ENCODE results near the gene NUP210L. TPM values are rescaled to one million over a fixed set of nuclear protein-coding genes. Genes with fewer than 3 reads are reported as not detected.
A peak's percentile ranks its signal among the peaks of the same experiment; 100 is the strongest.
"Not testable (repeated sequence)": the region's sequence is repeated elsewhere in the genome, so short reads cannot be mapped to it uniquely, and the experiment has no call there.

Gene NUP210L
- total and polyA plus RNA-seq, 2 experiments from 2014 or later: 0.10 TPM; not detected in 1

DNA sequence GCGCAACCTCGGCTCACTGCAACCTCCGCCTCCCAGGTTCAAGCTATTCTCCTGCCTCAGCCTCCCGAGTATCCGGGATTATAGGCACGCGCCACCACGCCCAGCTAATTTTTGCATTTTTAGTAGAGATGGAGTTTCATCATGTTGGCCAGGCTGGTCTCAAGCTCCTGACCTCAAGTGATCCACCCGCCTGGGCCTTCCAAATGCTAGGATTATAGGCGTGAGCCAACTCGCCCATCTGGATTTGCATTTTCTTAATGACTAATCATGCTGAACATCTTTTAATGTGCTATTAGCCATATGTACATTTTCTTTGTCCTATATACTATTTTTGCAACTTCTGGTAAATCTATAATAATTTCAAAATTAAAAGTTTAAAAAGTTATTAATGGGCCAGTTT lies 31.7 kb downstream of the NUP210L start:
- H3K4me1 Mint-ChIP-seq; H3K27me3 ChIP-seq (ENCODE audit: insufficient read depth); H3K9me2 ChIP-seq (ENCODE audit: insufficient read depth); H3K4me2 ChIP-seq; H3K27ac Mint-ChIP-seq; H3K4me3 ChIP-seq; H2AFZ ChIP-seq; H3K27ac ChIP-seq (ENCODE audit: low read depth); H3K4me3 Mint-ChIP-seq; H3K27me3 Mint-ChIP-seq (ENCODE audit: insufficient read depth, low read depth, poor library complexity); H3F3A ChIP-seq (replicated peaks; ENCODE audit: low read depth); H3K79me2 ChIP-seq (replicated peaks; ENCODE audit: insufficient read depth); H3K9me3 Mint-ChIP-seq; H3K36me3 ChIP-seq (ENCODE audit: insufficient read depth); H4K20me1 ChIP-seq (replicated peaks; ENCODE audit: insufficient read depth); H3K36me3 Mint-ChIP-seq (ENCODE audit: low read depth); H3K4me1 ChIP-seq (ENCODE audit: insufficient read depth); ATAC-seq; DNase-seq (ENCODE audit: low spot score): not testable (repeated sequence)

DNA sequence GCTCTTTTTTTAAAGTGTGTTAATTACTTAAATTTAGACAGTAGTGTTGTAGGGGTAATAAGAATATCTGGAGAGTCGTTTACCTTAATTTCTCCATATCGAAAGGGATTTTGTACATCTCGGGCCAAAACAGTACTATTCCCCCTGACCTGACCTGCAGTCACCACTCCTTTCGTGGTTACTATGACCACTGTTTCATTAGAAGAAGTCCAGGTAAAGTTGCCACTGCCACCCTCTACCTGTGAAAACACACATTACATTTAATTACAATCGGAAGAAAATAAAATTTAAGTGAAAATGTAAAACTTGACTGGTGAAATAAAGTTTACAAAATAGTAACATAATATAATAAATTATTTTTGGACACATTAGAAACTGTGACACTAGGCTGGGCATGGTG lies 37.2 kb downstream of the NUP210L start:
- Histone ChIP-seq H3K4me2 (no peak overlapping the region), H3K9me2 (ENCODE audit: insufficient read depth) (no peaks in the 10 kb centered on the region), H3K4me3 (no peak overlapping the region), H3K4me1 (ENCODE audit: insufficient read depth) (no peaks in the 10 kb centered on the region), H4K20me1 (replicated peaks; ENCODE audit: insufficient read depth) (no peaks in the 10 kb centered on the region), H2AFZ (no peak overlapping the region), H3K27ac (ENCODE audit: low read depth) (no peak overlapping the region), H3K27me3 (ENCODE audit: insufficient read depth) (no peaks in the 10 kb centered on the region), H3K36me3 (ENCODE audit: insufficient read depth) (no peaks in the 10 kb centered on the region), H3F3A (replicated peaks; ENCODE audit: low read depth) (no peaks in the 10 kb centered on the region), H3K79me2 (replicated peaks; ENCODE audit: insufficient read depth) (no peaks in the 10 kb centered on the region)
- Mint-ChIP-seq H3K27ac (no peak overlapping the region), H3K9me3 (no peaks in the 10 kb centered on the region), H3K4me3 (no peak overlapping the region), H3K36me3 (ENCODE audit: low read depth) (no peaks in the 10 kb centered on the region), H3K27me3 (ENCODE audit: insufficient read depth, low read depth, poor library complexity) (peaks cover 2% of the 10 kb centered on the region), H3K4me1 (no peaks in the 10 kb centered on the region)
- DNase-seq (ENCODE audit: low spot score) (peak; percentile 38), ATAC-seq (no peak)
- TF ChIP-seq POLR2AphosphoS5 (IDR thresholded peaks at IDR 0.05; ENCODE audit: low read depth): no peak
- TF ChIP-seq ZNF331 (CRISPR knock-in tag; IDR thresholded peaks at IDR 0.05; ENCODE audit: low read depth): no peak
- TF ChIP-seq, protein P1, sequence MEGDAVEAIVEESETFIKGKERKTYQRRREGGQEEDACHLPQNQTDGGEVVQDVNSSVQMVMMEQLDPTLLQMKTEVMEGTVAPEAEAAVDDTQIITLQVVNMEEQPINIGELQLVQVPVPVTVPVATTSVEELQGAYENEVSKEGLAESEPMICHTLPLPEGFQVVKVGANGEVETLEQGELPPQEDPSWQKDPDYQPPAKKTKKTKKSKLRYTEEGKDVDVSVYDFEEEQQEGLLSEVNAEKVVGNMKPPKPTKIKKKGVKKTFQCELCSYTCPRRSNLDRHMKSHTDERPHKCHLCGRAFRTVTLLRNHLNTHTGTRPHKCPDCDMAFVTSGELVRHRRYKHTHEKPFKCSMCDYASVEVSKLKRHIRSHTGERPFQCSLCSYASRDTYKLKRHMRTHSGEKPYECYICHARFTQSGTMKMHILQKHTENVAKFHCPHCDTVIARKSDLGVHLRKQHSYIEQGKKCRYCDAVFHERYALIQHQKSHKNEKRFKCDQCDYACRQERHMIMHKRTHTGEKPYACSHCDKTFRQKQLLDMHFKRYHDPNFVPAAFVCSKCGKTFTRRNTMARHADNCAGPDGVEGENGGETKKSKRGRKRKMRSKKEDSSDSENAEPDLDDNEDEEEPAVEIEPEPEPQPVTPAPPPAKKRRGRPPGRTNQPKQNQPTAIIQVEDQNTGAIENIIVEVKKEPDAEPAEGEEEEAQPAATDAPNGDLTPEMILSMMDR (conservative IDR thresholded peaks at IDR 0.05; ENCODE audit: low read depth in 2 of 2): peak; percentile 29 to 43; a peak in 2 of 4 replicates
- TF ChIP-seq ZNF114 (CRISPR knock-in tag; IDR thresholded peaks at IDR 0.05): no peak
- TF ChIP-seq, protein P2, sequence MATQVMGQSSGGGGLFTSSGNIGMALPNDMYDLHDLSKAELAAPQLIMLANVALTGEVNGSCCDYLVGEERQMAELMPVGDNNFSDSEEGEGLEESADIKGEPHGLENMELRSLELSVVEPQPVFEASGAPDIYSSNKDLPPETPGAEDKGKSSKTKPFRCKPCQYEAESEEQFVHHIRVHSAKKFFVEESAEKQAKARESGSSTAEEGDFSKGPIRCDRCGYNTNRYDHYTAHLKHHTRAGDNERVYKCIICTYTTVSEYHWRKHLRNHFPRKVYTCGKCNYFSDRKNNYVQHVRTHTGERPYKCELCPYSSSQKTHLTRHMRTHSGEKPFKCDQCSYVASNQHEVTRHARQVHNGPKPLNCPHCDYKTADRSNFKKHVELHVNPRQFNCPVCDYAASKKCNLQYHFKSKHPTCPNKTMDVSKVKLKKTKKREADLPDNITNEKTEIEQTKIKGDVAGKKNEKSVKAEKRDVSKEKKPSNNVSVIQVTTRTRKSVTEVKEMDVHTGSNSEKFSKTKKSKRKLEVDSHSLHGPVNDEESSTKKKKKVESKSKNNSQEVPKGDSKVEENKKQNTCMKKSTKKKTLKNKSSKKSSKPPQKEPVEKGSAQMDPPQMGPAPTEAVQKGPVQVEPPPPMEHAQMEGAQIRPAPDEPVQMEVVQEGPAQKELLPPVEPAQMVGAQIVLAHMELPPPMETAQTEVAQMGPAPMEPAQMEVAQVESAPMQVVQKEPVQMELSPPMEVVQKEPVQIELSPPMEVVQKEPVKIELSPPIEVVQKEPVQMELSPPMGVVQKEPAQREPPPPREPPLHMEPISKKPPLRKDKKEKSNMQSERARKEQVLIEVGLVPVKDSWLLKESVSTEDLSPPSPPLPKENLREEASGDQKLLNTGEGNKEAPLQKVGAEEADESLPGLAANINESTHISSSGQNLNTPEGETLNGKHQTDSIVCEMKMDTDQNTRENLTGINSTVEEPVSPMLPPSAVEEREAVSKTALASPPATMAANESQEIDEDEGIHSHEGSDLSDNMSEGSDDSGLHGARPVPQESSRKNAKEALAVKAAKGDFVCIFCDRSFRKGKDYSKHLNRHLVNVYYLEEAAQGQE (IDR thresholded peaks at IDR 0.05; ENCODE audit: unreplicated experiment): no peak

DNA sequence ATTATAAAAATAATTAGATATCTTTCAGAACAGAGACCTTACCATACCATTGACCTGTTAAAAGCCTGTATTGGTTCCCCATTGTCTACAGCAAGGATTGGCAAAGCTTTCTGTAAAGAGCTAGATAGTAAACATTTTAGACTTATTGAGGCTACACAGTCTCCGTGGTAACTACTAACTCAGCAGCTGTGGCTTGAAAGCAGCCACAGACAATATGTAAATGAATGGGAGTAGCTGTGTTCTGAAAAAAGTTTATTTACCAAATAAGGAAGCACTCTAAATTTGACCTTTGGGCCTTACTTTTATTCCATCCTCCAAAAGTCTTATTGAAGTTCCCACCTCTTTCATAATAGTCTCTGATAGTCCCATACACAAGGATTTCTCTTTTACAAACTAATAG lies 39.7 kb downstream of the NUP210L start:
- H3K27ac ChIP-seq (ENCODE audit: low read depth): no peak overlapping the region
- no peaks in the 10 kb centered on the region for H3K9me3 Mint-ChIP-seq
- no peaks in the 10 kb centered on the region for H3K36me3 ChIP-seq (ENCODE audit: insufficient read depth)
- no peaks in the 10 kb centered on the region for H3F3A ChIP-seq (replicated peaks; ENCODE audit: low read depth)
- peak; percentile 28; the same call in 1 of the 3 replicates for ATAC-seq
- no peaks in the 10 kb centered on the region for H3K36me3 Mint-ChIP-seq (ENCODE audit: low read depth)
- H3K79me2 ChIP-seq (replicated peaks; ENCODE audit: insufficient read depth): no peaks in the 10 kb centered on the region
- H3K27me3 ChIP-seq (ENCODE audit: insufficient read depth): no peaks in the 10 kb centered on the region
- no peaks in the 10 kb centered on the region for H3K4me1 ChIP-seq (ENCODE audit: insufficient read depth)
- no peak overlapping the region for H3K27ac Mint-ChIP-seq
- H3K27me3 Mint-ChIP-seq (ENCODE audit: insufficient read depth, low read depth, poor library complexity): peaks cover 2% of the 10 kb centered on the region
- no peak overlapping the region for H3K4me2 ChIP-seq
- H3K4me1 Mint-ChIP-seq: no peaks in the 10 kb centered on the region
- H4K20me1 ChIP-seq (replicated peaks; ENCODE audit: insufficient read depth): no peaks in the 10 kb centered on the region
- no peak overlapping the region for H2AFZ ChIP-seq
- no peak overlapping the region for H3K4me3 ChIP-seq
- no peaks in the 10 kb centered on the region for H3K9me2 ChIP-seq (ENCODE audit: insufficient read depth)
- peak; percentile 15 for DNase-seq (ENCODE audit: low spot score)
- no peak overlapping the region for H3K4me3 Mint-ChIP-seq
- no peak for TF ChIP-seq POLR2AphosphoS5 (IDR thresholded peaks at IDR 0.05; ENCODE audit: low read depth)
- TF ChIP-seq CREB1 (CRISPR knock-in tag; IDR thresholded peaks at IDR 0.05; ENCODE audit: low read depth): no peak
- TF ChIP-seq, protein P3, sequence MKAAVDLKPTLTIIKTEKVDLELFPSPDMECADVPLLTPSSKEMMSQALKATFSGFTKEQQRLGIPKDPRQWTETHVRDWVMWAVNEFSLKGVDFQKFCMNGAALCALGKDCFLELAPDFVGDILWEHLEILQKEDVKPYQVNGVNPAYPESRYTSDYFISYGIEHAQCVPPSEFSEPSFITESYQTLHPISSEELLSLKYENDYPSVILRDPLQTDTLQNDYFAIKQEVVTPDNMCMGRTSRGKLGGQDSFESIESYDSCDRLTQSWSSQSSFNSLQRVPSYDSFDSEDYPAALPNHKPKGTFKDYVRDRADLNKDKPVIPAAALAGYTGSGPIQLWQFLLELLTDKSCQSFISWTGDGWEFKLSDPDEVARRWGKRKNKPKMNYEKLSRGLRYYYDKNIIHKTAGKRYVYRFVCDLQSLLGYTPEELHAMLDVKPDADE (IDR thresholded peaks at IDR 0.05): no peak
- TF ChIP-seq, protein P1 (conservative IDR thresholded peaks at IDR 0.05; ENCODE audit: low read depth in 2 of 2): no peak
- no peak for TF ChIP-seq ZNF114 (CRISPR knock-in tag; IDR thresholded peaks at IDR 0.05)
- no peak for TF ChIP-seq NANOG (IDR thresholded peaks at IDR 0.05; ENCODE audit: borderline replicate concordance)
- no peak for TF ChIP-seq EZH2 (IDR thresholded peaks at IDR 0.05; ENCODE audit: low read depth, unreplicated experiment)
- no peak for TF ChIP-seq ZNF331 (CRISPR knock-in tag; IDR thresholded peaks at IDR 0.05; ENCODE audit: low read depth)
- TF ChIP-seq EZH2phosphoT487 (IDR thresholded peaks at IDR 0.05; ENCODE audit: unreplicated experiment): no peak
